H9 (cell line): ENCODE data around the gene DMXL1. TPM values are rescaled to one million over a fixed set of nuclear protein-coding genes. Genes with fewer than 3 reads are reported as not detected.
A peak's percentile ranks its signal among the peaks of the same experiment; 100 is the strongest.

Experiments used
- DNase-seq: peaks from one replicate; pipeline ENCODE4 v3.0.0-alpha.2; 2017
- H2AFZ ChIP-seq: one replicate; pipeline ENCODE4 v1.6.1; 2013; ENCODE audit warnings: mild to moderate bottlenecking, low read length, control low read depth, moderate library complexity
- H2AK5ac ChIP-seq: 2 replicates; pipeline ENCODE4 v1.6.1; 2013; ENCODE audit warnings: low read length, control low read depth, mixed read lengths; ENCODE audit not compliant: insufficient read length
- H2BK120ac ChIP-seq: one replicate; pipeline ENCODE4 v1.6.1; 2013; ENCODE audit warnings: low read depth, mild to moderate bottlenecking, low read length, control low read depth, inconsistent platforms; ENCODE audit not compliant: poor library complexity, severe bottlenecking
- H2BK12ac ChIP-seq: 2 replicates; pipeline ENCODE4 v1.6.1; 2013; ENCODE audit warnings: low read length, control low read depth, mixed read lengths, low read depth; ENCODE audit not compliant: insufficient read length
- H2BK15ac ChIP-seq: 2 replicates; pipeline ENCODE4 v1.6.1; 2013; ENCODE audit warnings: low read depth, low read length, control low read depth
- H2BK20ac ChIP-seq: one replicate; pipeline ENCODE4 v1.6.1; 2013; ENCODE audit warnings: low read depth, mild to moderate bottlenecking, low read length, control low read depth, inconsistent platforms; ENCODE audit not compliant: poor library complexity, severe bottlenecking
- H2BK5ac ChIP-seq: 2 replicates; pipeline ENCODE4 v1.6.1; 2013; ENCODE audit warnings: low read length, control low read depth, mixed read lengths; ENCODE audit not compliant: insufficient read length
- H3K14ac ChIP-seq: 2 replicates; pipeline ENCODE4 v1.6.1; 2013; ENCODE audit warnings: low read length, control low read depth; ENCODE audit not compliant: insufficient read depth
- H3K18ac ChIP-seq: 2 replicates; pipeline ENCODE4 v1.6.1; 2013; ENCODE audit warnings: low read depth, mild to moderate bottlenecking, mixed read lengths, low read length, control low read depth; ENCODE audit not compliant: insufficient read length
- H3K23ac ChIP-seq: 2 replicates; pipeline ENCODE4 v1.6.1; 2013; ENCODE audit warnings: low read length, control low read depth, mixed read lengths, low read depth; ENCODE audit not compliant: insufficient read length
- H3K23me2 ChIP-seq: 2 replicates; pipeline ENCODE4 v1.6.1; 2013; ENCODE audit warnings: low read depth, mild to moderate bottlenecking, mixed read lengths, low read length, control low read depth; ENCODE audit not compliant: insufficient read length, poor library complexity, severe bottlenecking
- H3K27ac ChIP-seq: 2 replicates; pipeline ENCODE4 v1.5.1; 2013; ENCODE audit warnings: low read length, control low read depth, mixed read lengths, low read depth; ENCODE audit not compliant: insufficient read length
- H3K27me3 ChIP-seq: 2 replicates; pipeline ENCODE4 v1.6.1; 2013; ENCODE audit warnings: low read length, control low read depth, inconsistent platforms; ENCODE audit not compliant: insufficient read depth
- H3K4ac ChIP-seq: 2 replicates; pipeline ENCODE4 v1.6.1; 2013; ENCODE audit warnings: low read depth, mild to moderate bottlenecking, control low read depth, inconsistent platforms, low read length, moderate library complexity
- H3K4me1 ChIP-seq: 2 replicates; pipeline ENCODE4 v1.6.1; 2013; ENCODE audit warnings: low read length, control low read depth, inconsistent platforms; ENCODE audit not compliant: insufficient read depth
- H3K4me2 ChIP-seq: 2 replicates; pipeline ENCODE4 v1.6.1; 2013; ENCODE audit warnings: low read length, control low read depth, mixed read lengths; ENCODE audit not compliant: insufficient read length, insufficient read depth
- H3K56ac ChIP-seq: 2 replicates; pipeline ENCODE4 v1.6.1; 2013; ENCODE audit warnings: low read depth, mild to moderate bottlenecking, mixed read lengths, low read length, control low read depth; ENCODE audit not compliant: insufficient read length
- H3K79me1 ChIP-seq: 2 replicates; pipeline ENCODE4 v1.6.1; 2013; ENCODE audit warnings: low read depth, mild to moderate bottlenecking, moderate library complexity, low read length, control low read depth, inconsistent platforms; ENCODE audit not compliant: insufficient read depth, poor library complexity, severe bottlenecking
- H3K79me2 ChIP-seq: 2 replicates; pipeline ENCODE4 v1.6.1; 2013; ENCODE audit warnings: low read length, control low read depth, inconsistent platforms; ENCODE audit not compliant: insufficient read depth
- H3K9ac ChIP-seq: 2 replicates; pipeline ENCODE4 v1.6.1; 2013; ENCODE audit warnings: low read length, control low read depth, mixed read lengths; ENCODE audit not compliant: insufficient read length; ENCODE audit errors: extremely low read depth
- H3K9me3 ChIP-seq: one replicate; pipeline ENCODE4 v1.6.1; 2013; ENCODE audit warnings: low read depth, low read length, inconsistent platforms; ENCODE audit not compliant: control insufficient read depth
- H3T11ph ChIP-seq: one replicate; pipeline ENCODE4 v1.6.1; 2013; ENCODE audit warnings: mild to moderate bottlenecking, low read length, control low read depth, inconsistent platforms
- H4K20me1 ChIP-seq: one replicate; pipeline ENCODE4 v1.6.1; 2013; ENCODE audit not compliant: control insufficient read depth, insufficient read length, insufficient read depth
- H4K5ac ChIP-seq: 2 replicates; pipeline ENCODE4 v1.6.1; 2013; ENCODE audit warnings: low read depth, mild to moderate bottlenecking, mixed read lengths, low read length, control low read depth; ENCODE audit not compliant: insufficient read length
- H4K8ac ChIP-seq: replicated peaks from 2 replicates; pipeline ENCODE4 v1.6.1; 2013; ENCODE audit warnings: low read length, control low read depth, mixed read lengths, low read depth; ENCODE audit not compliant: insufficient read length
- H4K91ac ChIP-seq: 2 replicates; pipeline ENCODE4 v1.6.1; 2013; ENCODE audit warnings: low read depth, mild to moderate bottlenecking, moderate library complexity, mixed read lengths, low read length, control low read depth; ENCODE audit not compliant: insufficient read length
- H3K27ac Mint-ChIP-seq, 3 experiments: 2 replicates in 2 of 3; 3 replicates in 1 of 3; pipeline ENCODE4 v1.8.0; 2020 to 2021; ENCODE audit warnings: mixed read lengths in 3 of 3, mild to moderate bottlenecking in 1 of 3, moderate library complexity in 1 of 3
- H3K27me3 Mint-ChIP-seq: 2 replicates; pipeline ENCODE4 v1.8.0; 2021; ENCODE audit warnings: low read depth, mild to moderate bottlenecking, moderate library complexity, mixed read lengths
- H3K36me3 Mint-ChIP-seq, 3 experiments: 2 replicates in 2 of 3; 3 replicates in 1 of 3; pipeline ENCODE4 v1.8.0; 2020 to 2021; ENCODE audit warnings: low read depth in 3 of 3, mixed read lengths in 3 of 3; ENCODE audit not compliant: insufficient read depth in 1 of 3
- H3K4me1 Mint-ChIP-seq, 2 experiments: 2 replicates each; pipeline ENCODE4 v1.8.0; 2020; ENCODE audit warnings: mixed read lengths in 2 of 2
- H3K4me3 Mint-ChIP-seq, 2 experiments: 2 replicates in 1 of 2; 3 replicates in 1 of 2; pipeline ENCODE4 v1.8.0; 2020 to 2021; ENCODE audit warnings: mild to moderate bottlenecking in 2 of 2, mixed read lengths in 2 of 2, moderate library complexity in 1 of 2
- H3K9me3 Mint-ChIP-seq, 2 experiments: 2 replicates in 1 of 2; 3 replicates in 1 of 2; pipeline ENCODE4 v1.8.0; 2020; ENCODE audit warnings: mild to moderate bottlenecking in 2 of 2, mixed read lengths in 2 of 2, moderate library complexity in 1 of 2
- total RNA-seq: library from RNA; stranded (reverse); gene quantifications from 2 replicates; pipeline ENCODE4 v1.2.1, GENCODE V29; 2021
- TF ChIP-seq, protein P1 (sequence below): fragments of 200-600 bp; sonication (generic); conservative IDR thresholded peaks from 3 replicates; pipeline ENCODE4 v1.8.0; 2021; ENCODE audit warnings: antibody characterized with exemption, mild to moderate bottlenecking

DMXL1 gene
- total RNA-seq, 1 experiment from 2014 or later = 63.5 TPM

DNA sequence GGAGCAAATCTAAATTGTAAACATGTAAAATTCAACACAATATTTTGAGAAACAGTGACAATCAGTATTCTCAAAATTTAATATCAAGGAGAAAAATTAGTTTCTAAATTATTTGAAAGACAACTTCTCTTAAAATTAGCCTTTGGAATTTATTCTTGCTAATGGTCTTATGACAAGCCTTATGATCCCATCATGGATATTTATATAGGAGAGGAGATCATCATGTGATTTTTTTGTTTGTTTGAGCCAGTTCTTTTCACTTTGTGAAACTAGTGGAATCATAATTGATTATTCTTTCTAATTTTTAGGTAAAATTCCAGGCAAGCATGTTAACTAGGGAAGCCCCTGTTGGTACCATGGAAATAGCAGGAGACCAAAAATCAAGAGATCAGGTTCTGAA is 24.7 kb downstream of the DMXL1 start:
- Histone ChIP-seq H3K23ac (no peak overlapping the region), H4K20me1 (no peaks in the 10 kb centered on the region), H3K4ac (no peak overlapping the region), H4K8ac (no peak overlapping the region), H3K14ac (no peak overlapping the region), H3T11ph (no peak overlapping the region), H2BK5ac (no peak overlapping the region), H3K79me1 (no peaks in the 10 kb centered on the region), H3K79me2 (peaks cover 10% of the 10 kb centered on the region; the same call in 1 of the 2 replicates), H2BK15ac (no peak overlapping the region), H2BK20ac (no peak overlapping the region), H3K23me2 (no peaks in the 10 kb centered on the region), H2BK120ac (no peak overlapping the region), H3K27ac (no peak overlapping the region), H4K5ac (no peak overlapping the region), H4K91ac (no peak overlapping the region), H3K9ac (no peak overlapping the region), H3K27me3 (no peaks in the 10 kb centered on the region), H3K18ac (no peak overlapping the region), H2AFZ (no peak overlapping the region), H3K4me2 (no peak overlapping the region), H2AK5ac (no peak overlapping the region), H3K9me3 (no peaks in the 10 kb centered on the region), H2BK12ac (no peak overlapping the region), H3K4me1 (no peaks in the 10 kb centered on the region), H3K56ac (no peak overlapping the region)
- 0 out of 7 replicates have a peak overlapping the region, but pooled peaks of 1 of the 3 experiments have one; percentile 9 for H3K27ac Mint-ChIP-seq
- peaks cover 0 to 3% of the 10 kb centered on the region in 2 experiments; a peak in 3 of 5 replicates for H3K9me3 Mint-ChIP-seq
- no peak for DNase-seq
- peaks cover 0 to 17% of the 10 kb centered on the region in 2 experiments; a peak in 2 of 4 replicates for H3K4me1 Mint-ChIP-seq
- no peaks in the 10 kb centered on the region for H3K27me3 Mint-ChIP-seq
- no peak overlapping the region for H3K4me3 Mint-ChIP-seq
- TF ChIP-seq, protein P1, sequence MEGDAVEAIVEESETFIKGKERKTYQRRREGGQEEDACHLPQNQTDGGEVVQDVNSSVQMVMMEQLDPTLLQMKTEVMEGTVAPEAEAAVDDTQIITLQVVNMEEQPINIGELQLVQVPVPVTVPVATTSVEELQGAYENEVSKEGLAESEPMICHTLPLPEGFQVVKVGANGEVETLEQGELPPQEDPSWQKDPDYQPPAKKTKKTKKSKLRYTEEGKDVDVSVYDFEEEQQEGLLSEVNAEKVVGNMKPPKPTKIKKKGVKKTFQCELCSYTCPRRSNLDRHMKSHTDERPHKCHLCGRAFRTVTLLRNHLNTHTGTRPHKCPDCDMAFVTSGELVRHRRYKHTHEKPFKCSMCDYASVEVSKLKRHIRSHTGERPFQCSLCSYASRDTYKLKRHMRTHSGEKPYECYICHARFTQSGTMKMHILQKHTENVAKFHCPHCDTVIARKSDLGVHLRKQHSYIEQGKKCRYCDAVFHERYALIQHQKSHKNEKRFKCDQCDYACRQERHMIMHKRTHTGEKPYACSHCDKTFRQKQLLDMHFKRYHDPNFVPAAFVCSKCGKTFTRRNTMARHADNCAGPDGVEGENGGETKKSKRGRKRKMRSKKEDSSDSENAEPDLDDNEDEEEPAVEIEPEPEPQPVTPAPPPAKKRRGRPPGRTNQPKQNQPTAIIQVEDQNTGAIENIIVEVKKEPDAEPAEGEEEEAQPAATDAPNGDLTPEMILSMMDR = no peak
- peaks cover 6 to 26% (median 20%) of the 10 kb centered on the region in 3 experiments; a peak in 6 of 7 replicates for H3K36me3 Mint-ChIP-seq
